HG03066 (cell line): Measurements from ENCODE around the gene RGL4.
A peak's percentile ranks its signal among the peaks of the same experiment; 100 is the strongest.

Experiments used
- ATAC-seq: cut with Tn5 transposase; IDR thresholded peaks from one replicate; pipeline ENCODE4 v1.9.1; 2021; ENCODE audit warnings: low read depth; ENCODE audit not compliant: unreplicated experiment

RGL4 gene

DNA sequence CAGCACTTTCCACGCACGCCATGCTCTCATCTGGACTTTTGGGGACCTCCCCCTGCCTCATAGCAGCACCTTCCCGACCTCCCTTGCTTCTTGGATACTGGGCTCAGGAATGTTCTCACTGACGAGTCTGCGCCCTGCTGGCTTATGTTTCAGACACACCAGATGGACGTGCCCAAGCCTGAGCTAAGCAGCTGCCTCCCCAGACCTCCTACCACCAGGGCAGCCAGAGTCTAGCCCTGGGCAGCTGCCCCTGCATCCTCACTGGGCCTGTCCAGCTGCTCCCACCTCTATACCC lies 13.2 kb upstream of the RGL4 start:
- ATAC-seq: no peak

DNA sequence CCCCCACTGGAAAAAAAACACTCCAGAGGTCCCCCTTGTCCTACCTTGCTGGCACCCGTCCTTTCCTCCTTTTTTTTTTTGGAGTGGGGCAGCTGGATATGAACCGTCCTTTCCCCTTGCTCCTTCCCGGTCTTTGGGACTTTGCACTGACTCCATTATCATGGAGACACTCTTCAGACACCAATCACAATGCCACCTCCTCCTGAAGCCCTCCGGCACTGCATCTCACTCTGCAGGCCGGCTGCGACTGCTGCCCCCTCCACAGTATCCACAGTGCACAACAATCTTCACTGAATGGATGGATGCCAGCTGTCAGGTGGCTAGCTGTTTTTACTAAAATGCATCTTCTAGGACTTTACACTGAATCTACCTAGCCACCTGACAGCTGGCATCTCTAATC lies 12.7 kb upstream of the RGL4 start:
- ATAC-seq: no peak

DNA sequence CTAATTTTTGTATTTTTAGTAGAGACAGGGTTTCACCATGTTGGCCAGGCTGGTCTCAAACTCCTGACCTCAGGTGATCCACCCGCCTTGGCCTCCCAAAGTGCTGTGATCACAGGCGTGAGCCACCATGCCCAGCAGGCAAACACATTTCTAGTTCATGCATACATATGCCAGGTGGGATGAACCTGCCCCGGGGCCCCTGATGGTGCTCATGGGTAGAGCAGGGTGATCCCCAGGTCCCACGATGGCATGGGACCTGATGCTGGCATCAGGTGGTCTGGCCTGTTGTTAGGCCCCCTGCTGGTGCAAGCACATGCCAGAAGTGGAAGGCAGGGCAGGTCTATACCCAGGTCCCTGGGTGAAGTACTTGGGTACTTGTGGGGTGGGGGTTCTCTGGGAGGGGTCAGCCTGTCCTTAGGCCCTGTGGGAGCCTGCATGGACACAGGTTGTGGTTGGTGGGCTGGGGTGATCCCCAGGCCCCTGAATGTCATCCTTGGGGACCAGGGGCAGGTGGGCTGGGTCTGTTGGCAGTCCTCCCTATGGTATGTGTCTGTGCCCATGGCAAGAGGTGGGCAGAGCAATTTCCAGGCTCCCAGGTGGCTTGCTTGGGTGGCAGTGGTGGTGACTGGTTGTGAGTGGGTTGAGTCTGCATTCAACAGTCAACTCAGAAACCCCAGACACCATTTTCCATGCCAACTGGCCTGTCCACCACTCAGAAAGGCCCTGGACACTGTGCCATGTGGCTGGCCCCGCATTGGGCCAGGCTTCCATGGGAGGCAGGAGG lies 9.6 kb upstream of the RGL4 start:
- ATAC-seq: no peak

DNA sequence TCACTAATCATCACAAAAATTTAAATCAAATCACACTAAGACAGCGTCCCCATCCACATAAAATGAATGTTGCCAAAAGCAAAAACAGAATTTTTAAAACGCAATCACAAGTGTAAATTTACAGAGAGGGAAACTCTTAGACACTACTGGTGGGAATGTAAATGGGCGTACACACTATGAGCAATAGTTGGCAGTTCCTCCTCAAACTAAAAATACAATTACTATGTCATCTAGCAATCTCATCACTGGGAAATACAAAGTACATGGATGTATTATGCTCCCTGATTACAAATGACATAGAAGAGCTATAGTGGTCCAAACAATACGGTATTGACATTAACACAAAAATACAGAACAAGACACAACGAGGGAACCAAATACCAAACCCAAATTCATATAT lies 8.7 kb upstream of the RGL4 start:
- ATAC-seq: no peak

DNA sequence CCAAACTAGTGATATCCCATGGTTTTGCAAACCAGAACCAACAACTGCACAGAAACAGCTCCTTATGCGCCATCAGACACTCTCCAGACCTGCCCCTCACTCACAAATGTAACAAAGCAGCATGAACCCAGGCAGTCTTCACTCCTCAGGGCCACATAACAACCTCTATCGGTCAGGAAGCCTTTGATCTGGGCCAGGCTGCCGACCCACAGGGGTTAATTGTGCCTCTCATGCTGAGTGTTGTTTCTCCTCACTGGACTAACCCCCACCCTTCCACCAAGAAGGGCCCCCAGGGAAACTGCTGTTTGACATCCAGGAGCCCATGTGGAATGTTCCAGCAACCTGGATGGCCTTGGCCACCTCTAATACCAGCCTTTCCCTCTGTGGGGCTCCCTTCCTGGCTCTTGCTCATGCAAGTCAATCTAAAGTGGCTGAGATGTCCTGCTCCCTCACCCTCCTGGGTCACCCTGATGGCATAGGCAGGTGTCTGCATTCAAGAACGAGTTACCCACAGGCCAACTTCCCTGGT lies 7.9 kb upstream of the RGL4 start:
- no peak for ATAC-seq

DNA sequence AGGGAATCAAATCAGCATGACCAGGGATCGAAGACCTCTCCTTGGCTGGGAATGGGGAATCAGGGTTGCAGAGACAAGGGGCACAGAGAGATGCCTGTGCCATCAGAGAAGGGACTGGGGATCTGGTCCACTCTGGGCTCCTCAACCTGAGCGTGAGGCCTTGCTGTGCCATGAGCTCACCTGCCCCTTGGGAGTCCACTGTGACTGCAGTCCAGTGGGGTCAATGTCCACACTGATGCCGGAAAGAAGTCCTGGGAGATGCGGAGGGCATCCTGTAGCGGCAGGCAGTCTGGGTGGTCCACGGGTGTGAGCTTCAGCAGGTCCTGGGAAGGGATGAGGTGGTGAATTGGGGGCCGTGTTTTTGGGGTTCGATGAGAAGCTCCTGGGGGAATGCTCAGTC lies 7.3 kb upstream of the RGL4 start:
- no peak for ATAC-seq

DNA sequence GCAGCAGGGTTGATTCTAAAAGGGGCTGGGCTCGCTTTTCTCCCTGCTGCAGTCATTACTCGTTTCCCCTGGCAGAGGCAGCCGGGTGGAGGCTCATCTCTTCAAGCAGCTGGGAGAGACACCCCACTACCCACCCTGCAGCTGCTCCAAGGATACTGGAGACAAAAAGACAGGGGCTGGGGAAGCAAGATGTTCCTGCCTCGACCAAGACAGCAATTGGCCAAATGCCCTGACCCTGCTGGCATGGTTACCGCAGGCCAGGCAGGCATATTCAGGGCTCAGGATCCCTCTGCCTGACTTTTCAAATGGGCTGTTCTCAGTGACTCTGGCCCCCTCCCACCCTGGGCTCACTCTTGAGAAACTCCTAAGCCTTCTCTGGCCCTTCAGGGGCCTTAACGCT lies 6.8 kb upstream of the RGL4 start:
- ATAC-seq: no peak

DNA sequence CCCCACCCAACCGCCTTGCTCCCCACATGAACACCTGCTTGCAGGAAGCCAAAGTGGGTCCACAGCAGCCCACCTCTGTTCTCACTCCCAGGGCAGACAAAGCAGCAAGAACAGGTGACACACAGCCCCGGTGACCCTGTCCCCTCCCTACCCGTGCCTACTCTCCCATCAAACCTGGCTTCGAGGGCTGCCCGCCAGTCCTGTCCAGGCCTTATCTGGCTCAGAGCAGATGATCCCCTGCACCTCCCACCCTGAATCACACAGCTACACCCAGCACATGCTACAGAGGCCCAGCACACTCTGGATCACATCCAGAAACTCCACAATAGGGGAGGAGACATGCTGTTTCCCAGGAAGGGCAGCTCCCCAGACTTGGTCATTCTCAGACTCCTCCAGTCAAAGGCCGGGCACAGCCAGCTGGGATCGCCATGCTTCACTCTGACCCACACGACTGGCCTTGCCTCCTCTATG lies 6.2 kb upstream of the RGL4 start:
- no peak for ATAC-seq

DNA sequence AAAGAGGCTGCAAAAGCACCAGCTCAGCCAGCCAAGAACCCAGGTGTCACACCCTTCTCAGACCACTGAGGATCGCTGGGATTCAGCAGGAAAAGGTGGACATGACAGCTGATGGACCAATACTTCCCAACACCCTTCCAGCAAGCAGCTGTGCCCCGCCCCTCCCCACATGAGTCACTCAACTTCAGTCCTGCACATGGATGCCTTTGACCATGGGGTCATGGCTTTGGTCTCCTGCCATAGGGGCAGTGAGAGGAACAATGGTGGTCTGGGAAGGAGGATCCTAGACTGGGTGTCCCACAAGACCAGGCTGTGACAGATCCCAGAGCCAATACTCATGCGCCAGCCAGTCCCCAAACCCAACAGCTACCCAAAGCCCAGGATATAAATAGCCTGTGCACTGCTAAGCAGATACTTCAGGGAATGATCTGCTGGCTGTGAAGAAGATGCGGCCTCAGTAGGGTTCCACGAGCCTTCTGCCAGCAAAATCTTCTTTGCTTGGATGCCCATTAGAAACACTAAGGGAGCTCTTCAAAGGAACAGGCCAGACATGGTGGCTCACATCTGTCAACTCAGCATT lies 5.5 kb upstream of the RGL4 start:
- ATAC-seq: no peak

DNA sequence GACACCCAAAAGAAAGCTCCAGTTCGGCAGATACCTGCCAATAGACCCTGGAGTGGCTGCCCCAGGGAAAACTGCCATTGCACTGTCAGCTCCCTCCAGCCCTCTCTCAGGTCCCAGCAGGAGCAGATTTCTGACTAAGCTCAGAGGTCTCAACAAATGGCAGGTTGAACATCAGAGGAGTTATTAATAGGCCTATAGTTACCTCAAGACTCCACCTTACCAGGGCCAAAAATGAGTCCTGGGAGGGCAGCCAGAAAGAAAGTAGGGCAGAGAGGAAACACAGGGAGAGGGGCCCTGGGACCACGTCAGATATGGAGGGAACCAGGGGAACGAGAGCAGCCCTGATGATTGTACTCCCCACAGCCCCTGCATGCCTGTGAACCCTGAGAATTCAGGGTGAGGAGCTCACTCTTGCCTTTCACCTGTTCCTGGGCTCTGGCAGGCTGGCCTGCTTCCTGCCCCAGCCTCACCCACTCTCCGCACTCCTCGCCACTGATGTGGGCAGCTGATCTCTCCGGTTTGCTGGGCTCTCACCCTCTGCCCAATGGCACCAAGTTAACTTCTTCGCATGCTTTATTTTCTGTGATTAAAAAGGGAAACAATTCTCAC lies 4.3 kb upstream of the RGL4 start:
- ATAC-seq: no peak

DNA sequence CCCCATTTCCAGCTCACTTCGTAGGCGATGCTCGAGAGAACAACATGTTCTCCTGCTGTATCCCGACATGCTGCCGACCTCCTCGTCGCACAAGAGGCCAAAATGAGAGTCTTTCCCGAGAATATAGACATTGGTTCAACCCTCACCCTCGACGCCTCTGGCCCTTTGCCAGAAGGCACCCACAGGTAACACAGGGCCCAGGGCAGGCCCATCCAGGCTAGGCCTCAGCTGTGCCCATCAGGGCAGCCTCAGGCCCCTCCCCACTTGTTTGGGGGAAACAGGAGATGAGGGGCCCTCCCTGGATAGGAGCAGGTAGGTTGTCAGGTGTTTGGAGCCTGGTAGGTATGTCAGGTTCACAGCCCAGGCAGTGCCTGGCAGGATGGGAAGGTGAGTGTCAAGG lies 2.7 kb upstream of the RGL4 start:
- ATAC-seq: no peak

DNA sequence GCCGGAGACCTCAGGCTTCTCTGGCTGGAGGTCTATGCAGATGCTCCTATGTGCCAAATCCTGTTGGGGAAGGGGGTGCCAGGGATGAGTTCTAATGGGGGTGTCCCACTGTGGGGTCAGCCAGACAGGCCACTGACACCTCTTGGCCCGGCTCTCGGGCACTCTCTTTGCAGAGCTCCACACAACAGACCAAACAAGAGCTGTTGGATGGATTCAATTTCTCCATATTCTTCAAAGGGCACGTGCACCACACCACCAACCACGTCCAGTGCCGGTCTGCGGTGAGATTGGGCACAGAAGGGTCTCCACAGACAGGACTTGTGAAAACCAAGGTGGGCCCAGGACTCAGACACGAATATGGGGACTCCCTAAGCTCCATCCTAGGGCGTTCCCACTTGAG lies 2.2 kb upstream of the RGL4 start:
- no peak for ATAC-seq

DNA sequence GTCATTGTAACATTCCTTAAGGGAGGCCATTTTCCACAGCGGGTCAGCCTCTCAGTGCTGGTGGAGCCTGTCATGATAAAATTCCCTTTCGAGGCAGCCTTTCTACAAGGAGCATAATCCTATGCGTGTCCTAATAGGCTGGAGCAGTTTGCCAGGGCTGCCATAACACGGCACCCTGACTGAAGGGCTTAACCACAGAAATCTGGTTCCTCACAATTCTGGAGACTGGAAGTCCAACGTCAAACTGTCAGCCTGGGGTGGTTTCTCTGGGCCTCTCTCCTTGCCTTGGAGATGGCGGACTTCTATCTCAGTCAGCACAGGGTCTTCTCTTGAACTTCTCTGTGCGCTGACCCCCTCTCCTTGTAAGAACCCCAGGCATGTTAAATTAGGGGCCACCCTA lies 1.4 kb upstream of the RGL4 start:
- no peak for ATAC-seq

DNA sequence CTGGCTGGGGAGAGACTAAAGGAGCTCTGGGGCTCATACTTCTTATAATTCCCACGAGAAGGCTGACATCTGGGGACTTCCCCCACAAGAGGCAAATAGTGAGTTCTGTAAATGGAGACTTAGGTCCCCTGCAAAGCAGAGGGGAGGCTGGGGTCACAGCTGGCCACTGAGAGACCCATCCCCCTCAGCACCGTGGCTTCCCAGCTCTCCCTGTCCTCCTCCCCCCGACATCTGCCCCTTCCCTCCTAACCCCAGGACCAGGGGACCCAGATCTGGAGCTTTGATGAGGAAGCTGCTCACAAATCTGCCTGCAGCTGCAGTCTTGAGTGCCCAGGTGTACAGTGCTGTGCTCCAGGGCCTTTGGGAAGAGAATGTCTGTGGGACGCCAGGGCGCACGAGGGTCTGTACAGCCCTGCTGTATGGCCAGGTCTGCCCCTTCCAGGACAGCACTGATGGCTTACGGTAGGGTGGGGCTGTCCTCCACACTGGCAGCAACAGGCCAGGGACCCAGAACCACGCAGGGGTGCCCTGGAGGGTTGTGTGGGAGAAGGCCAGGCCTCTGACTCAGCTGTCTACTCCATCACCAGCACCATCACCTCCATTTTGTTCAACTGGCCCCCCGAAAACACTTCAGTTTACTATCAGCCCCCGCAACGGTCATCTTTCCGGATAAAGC lies 1.1 kb downstream of the RGL4 start:
- ATAC-seq: no peak

DNA sequence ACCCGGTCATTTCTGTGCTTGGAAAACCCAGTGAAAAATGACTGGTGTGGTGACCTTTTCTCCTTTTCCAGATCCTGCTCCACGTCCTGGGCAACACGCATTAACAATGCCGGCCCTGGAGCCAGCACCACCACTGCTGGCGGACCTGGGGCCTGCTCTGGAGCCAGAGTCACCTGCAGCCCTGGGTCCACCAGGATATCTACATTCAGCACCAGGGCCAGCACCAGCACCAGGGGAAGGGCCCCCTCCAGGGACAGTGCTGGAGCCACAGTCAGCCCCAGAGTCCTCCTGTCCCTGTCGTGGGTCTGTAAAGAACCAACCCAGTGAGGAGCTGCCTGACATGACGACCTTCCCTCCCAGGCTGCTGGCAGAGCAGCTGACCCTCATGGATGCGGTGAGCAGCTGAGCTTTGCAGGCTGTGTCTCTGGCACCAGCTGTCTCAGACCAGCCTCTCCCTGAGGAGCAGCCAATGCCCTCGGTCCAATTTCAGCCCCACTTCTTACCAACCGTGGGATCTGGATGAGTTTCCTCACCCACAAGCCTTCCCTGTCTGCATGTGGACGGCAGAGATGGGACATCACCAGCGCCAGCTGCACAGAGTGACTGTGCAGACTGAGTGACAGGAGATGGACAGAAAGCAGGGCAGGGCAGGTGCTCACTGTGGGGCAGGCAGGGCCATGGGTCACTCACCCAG lies 1.9 kb downstream of the RGL4 start:
- no peak for ATAC-seq

DNA sequence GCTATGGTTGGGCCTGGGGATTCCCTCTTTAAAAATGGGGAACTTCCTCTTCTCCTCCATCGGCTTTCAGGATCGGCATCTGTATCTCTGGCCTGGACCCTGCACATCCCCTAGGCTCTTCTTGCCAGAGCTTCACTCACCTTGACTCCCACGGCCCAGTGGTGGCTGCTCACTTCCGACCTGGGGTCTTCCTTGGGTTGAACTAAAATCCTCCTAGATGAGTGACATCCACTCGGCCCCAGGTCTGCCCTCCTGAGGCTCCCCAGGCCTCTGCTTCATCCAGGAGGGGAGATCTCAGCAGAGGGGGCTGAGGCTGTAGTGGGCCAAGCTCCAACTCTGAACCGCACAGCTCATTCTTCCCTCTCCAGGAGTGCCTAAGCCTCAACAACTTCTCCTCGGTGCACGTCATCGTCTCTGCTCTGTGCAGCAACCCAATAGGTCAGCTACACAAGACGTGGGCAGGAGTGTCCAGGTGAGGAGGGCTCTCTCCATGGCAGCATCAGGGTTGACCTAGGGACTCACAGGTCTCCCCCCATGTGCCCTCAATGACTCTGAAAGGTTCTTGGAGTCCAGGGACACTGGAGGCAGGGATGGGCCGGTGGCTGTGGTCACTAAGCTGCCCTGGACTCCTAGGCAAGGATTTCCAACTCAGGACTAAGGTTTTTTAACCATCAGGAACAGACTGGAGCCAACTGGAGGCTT lies 3.3 kb downstream of the RGL4 start:
- no peak for ATAC-seq

DNA sequence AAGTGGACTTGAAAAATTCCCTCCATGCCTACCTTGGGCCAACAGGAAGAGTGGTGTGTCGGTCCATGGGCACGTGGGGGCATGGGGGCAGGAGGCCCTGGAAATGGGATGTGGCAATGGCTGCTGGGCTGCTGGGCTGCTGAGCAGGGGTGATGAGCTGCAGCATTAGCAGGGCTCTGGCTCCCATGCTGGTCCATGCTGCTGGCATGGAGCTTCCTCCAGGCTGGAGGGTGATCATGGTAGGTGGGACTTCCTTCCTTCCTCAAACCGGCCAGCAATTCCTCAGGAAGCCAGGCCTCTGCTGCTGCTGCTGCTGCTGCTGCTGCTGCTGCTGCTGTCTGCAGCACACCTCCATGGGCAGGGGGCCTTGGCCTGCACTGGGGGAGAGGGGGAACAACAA lies 4.3 kb downstream of the RGL4 start:
- no peak for ATAC-seq

DNA sequence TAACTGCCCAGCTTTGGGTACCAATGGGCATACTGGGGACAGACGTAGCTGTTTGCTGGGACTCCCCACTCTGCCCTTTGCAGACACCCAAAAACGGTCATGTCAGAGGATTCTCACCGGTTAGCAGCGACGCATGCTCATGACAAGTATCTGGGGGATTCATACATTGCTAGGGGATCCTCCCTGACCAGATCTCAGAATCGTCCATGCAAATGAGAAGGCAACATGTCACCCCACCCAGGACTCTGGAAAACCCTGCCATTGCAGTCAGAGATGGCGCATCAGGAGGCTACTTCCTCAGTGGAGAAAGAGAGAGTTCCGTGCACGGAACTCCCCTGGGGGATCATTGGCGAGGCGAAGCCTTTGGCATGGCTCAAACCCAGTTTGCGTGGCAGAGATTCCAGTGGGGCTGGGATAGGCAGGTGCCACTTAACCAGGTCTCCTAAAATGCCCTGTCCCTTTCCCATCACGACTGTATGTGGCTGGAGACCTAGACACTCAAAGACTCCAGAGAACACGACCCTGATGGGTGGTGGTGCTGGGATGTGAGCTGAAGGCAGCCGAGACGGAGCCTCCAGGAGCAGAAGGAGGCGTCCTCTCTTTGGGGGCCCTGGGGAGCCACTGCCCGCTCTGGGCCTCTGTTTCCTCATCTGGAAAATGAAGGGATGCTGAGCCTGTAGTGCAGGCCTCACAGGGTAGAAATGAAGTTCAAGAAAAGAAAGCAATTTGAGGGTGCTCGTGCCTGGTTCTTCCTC lies 4.9 kb downstream of the RGL4 start:
- no peak for ATAC-seq

DNA sequence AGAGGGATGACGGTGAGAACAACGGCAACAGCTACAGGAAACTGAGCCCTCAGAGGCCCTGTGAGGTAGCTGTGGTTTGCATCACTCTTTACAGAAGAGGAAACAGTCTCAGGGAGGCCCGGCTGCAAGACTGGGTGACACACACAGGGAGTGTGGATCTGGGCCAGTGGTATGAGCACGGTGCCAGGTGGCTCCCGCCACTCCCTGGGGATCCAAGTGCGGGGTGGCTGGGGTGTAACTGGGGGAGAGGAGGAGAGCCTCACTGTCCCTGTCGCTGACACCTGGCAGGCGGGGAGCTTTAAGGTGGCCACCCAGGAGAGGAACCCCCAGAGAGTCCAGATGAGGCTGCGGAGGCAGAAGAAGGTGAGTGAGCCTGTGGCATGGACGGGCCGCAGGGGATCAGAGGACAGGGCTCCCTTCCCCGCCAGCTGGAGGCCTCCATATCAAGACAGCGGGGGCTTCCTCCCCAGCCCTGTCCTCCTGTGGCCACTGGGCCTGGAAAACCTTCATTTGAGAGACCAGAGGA lies 5.6 kb downstream of the RGL4 start:
- ATAC-seq: peak; percentile 75
